Lower leg skin (tissue), 4 donors: ENCODE measurements around the gene LMF1. TPM values are rescaled to one million over a fixed set of nuclear protein-coding genes. Genes with fewer than 3 reads are reported as not detected.
"Not testable (repeated sequence)": the region's sequence is repeated elsewhere in the genome, so short reads cannot be mapped to it uniquely, and the experiment has no call there.

ENCODE experiments used
- DNase-seq, 2 donors: peaks; one replicate each; pipeline ENCODE4 v3.0.0-alpha.2; 2019; ENCODE audit warnings: low spot score in 2 of 2
- H3K4me3 ChIP-seq: fragments of 200-600 bp; sonication (generic); 2 replicates; pipeline ENCODE4 v1.5.1; 2017; ENCODE audit warnings: mild to moderate bottlenecking, low read depth; ENCODE audit not compliant: poor library complexity, severe bottlenecking
- CTCF ChIP-seq, 3 donors: fragments of 450-650 bp; IDR thresholded peaks; one replicate each; pipeline ENCODE4 v1.5.1; 2016; ENCODE audit warnings: antibody characterized with exemption in 3 of 3, mild to moderate bottlenecking in 3 of 3, moderate library complexity in 2 of 3
- POLR2A ChIP-seq, 2 donors: fragments of 450-650 bp; IDR thresholded peaks; one replicate each; pipeline ENCODE4 v1.6.1; 2016 to 2017; ENCODE audit warnings: antibody characterized with exemption in 2 of 2, mild to moderate bottlenecking in 1 of 2, moderate library complexity in 1 of 2
- WGBS, 2 donors: methylation state at CpG; one replicate each; pipeline ENCODE4 v1.1.5; 2018; 5-methylcytosine and 5-hydroxymethylcytosine counted together
- intact Hi-C: fragments of 100-400 bp; cut with DNase I; formaldehyde crosslinking; loops from one replicate; pipeline ENCODE4 v1.15.0; 2023; ENCODE audit warnings: low total_unique reads
- total RNA-seq, 4 donors: library from RNA; depleted of rRNA; stranded (reverse); fragments of >200 nt; gene quantifications; one replicate each; pipeline ENCODE4 v1.1.0, GENCODE V29; 2016

Gene LMF1
- total RNA-seq, 4 donors from 2014 or later = 31.3 to 68.3 (median 50.3) TPM

- 86 to 92% methylated on average over 10 to 11 of the region's 11 CpGs for WGBS, 2 donors
- TF ChIP-seq CTCF (IDR thresholded peaks at IDR 0.05) (no peak), POLR2A (IDR thresholded peaks at IDR 0.05) (no peak)
- intact Hi-C loops = no loop called here
Observed at GRCh38 chr16:889586-889985, 81.2 kb downstream of the LMF1 start.

GRCh38 chr16:888901-889570, 81.7 kb downstream of the LMF1 start:
- WGBS, 2 donors = 87 to 89% methylated on average over 18 to 21 of the region's 24 CpGs
- TF ChIP-seq CTCF (IDR thresholded peaks at IDR 0.05) (no peak), POLR2A (IDR thresholded peaks at IDR 0.05) (no peak)

More at GRCh38 chr16:889586-889985, 81.2 kb downstream of the LMF1 start:
- DNase-seq = no peak
- H3K4me3 ChIP-seq = no peak overlapping the region

GRCh38 chr16:888456-888855, 82.3 kb downstream of the LMF1 start:
- H3K4me3 ChIP-seq, DNase-seq, intact Hi-C loops: not testable (repeated sequence)
- 92 to 95% methylated on average over 8 to 13 of the region's 15 CpGs for WGBS, 2 donors

More at GRCh38 chr16:888901-889570, 81.7 kb downstream of the LMF1 start:
- DNase-seq = no peak
- H3K4me3 ChIP-seq = no peak overlapping the region
- intact Hi-C loops = no loop called here

- no peak for DNase-seq
- intact Hi-C loops = no loop called here
- H3K4me3 ChIP-seq = no peak overlapping the region
- 94 to 100% methylated on average over 4 to 14 of the region's 20 CpGs for WGBS, 2 donors
- TF ChIP-seq CTCF (IDR thresholded peaks at IDR 0.05) = no peak
- TF ChIP-seq POLR2A (IDR thresholded peaks at IDR 0.05) = no peak
Observed at GRCh38 chr16:887846-888245, 82.9 kb downstream of the LMF1 start.

GRCh38 chr16:886802-887731, 83.7 kb downstream of the LMF1 start:
- intact Hi-C loops = no loop called here
- no peak overlapping the region for H3K4me3 ChIP-seq
- TF ChIP-seq POLR2A (IDR thresholded peaks at IDR 0.05) = no peak
- 66 to 73% methylated on average over 28 to 29 of the region's 44 CpGs for WGBS, 2 donors
- no peak for DNase-seq

GRCh38 chr16:886084-886543, 84.7 kb downstream of the LMF1 start:
- no peak overlapping the region for H3K4me3 ChIP-seq
- intact Hi-C loops = no loop called here
- TF ChIP-seq CTCF (IDR thresholded peaks at IDR 0.05) = no peak
- DNase-seq = no peak
- 46 to 52% methylated on average over 15 to 16 of the region's 20 CpGs for WGBS, 2 donors
